ENCODE data around the gene RAET1G. TPM values are rescaled to one million over a fixed set of nuclear protein-coding genes. Genes with fewer than 3 reads are reported as not detected.
A peak's percentile ranks its signal among the peaks of the same experiment; 100 is the strongest.
"Not testable (repeated sequence)": the region's sequence is repeated elsewhere in the genome, so short reads cannot be mapped to it uniquely, and the experiment has no call there.

The RAET1G gene
- total RNA-seq: under 1 TPM in 1 of 3 donors, not detected in 2; 0.43 TPM
- not detected for total RNA-seq (2013)

GRCh38 chr6:149922642-149923326, at the start of gene RAET1G:
Gene RAET1G, minus strand, starts transcription at chr6:149923121. Its CDS starts 111 bp downstream, at chr6:149923010.
- H3K36me3 Mint-ChIP-seq: no peaks in the 10 kb centered on the region
- Histone ChIP-seq H3K27ac (ENCODE audit: low read length) (no peak within 1 kb of the TSS), H3K9me3 (ENCODE audit: control insufficient read depth, insufficient read depth, low read length) (no peaks in the 10 kb centered on the region), H3K27me3 (ENCODE audit: control insufficient read depth, insufficient read depth, low read length) (peaks cover 49% of the 10 kb centered on the region), H3K4me3 (ENCODE audit: low read length) (no peak within 1 kb of the TSS), H3K36me3 (ENCODE audit: control insufficient read depth, insufficient read depth, low read length) (no peaks in the 10 kb centered on the region), H3K4me1 (ENCODE audit: control insufficient read depth, insufficient read depth, low read length) (peaks cover 28% of the 10 kb centered on the region)
- H3K27ac Mint-ChIP-seq: no peak within 1 kb of the TSS
- no peak for TF ChIP-seq CTCF (IDR thresholded peaks at IDR 0.05)
- peaks cover 71 to 74% of the 10 kb centered on the region in 2 donors for H3K27me3 Mint-ChIP-seq (ENCODE audit: low read depth in 2 of 2)
- peak within 1 kb of the TSS; percentile 82 for H3K4me3 Mint-ChIP-seq
- intact Hi-C loops (cut with micrococcal nuclease): no loop called here
- WGBS (ENCODE audit: insufficient coverage): 3% methylated on average over 40 of the region's 40 CpGs
- H3K4me1 Mint-ChIP-seq: peaks cover 16 to 33% of the 10 kb centered on the region in 2 donors
- peak; percentile 41 to 89 for DNase-seq
- peak; percentile 83 to 91 (median 90) for ATAC-seq
- H3K9me3 Mint-ChIP-seq: no peaks in the 10 kb centered on the region

GRCh38 chr6:149969635-149970034, 46.7 kb upstream of the RAET1G start:
- ATAC-seq (no peak), DNase-seq (no peak)
- H3K4me3 ChIP-seq (ENCODE audit: low read length): no peak overlapping the region
- Mint-ChIP-seq H3K4me3 (no peak overlapping the region), H3K27me3 (ENCODE audit: low read depth in 2 of 2) (peaks cover 69 to 78% of the 10 kb centered on the region in 2 donors), H3K9me3 (no peaks in the 10 kb centered on the region), H3K4me1 (peaks cover 8 to 15% of the 10 kb centered on the region in 2 donors), H3K27ac (no peak overlapping the region), H3K36me3 (no peaks in the 10 kb centered on the region)
- intact Hi-C loops (cut with micrococcal nuclease): no loop called here
- WGBS (ENCODE audit: insufficient coverage): 79% methylated on average over 2 of the region's 2 CpGs
- no peak for TF ChIP-seq CTCF (IDR thresholded peaks at IDR 0.05)
- no peaks in the 10 kb centered on the region for H3K36me3 ChIP-seq (ENCODE audit: control insufficient read depth, insufficient read depth, low read length)
- peaks cover 10% of the 10 kb centered on the region for H3K4me1 ChIP-seq (ENCODE audit: control insufficient read depth, insufficient read depth, low read length)
- H3K9me3 ChIP-seq (ENCODE audit: control insufficient read depth, insufficient read depth, low read length): no peaks in the 10 kb centered on the region
- no peak overlapping the region for H3K27ac ChIP-seq (ENCODE audit: low read length)
- H3K27me3 ChIP-seq (ENCODE audit: control insufficient read depth, insufficient read depth, low read length): peaks cover 16% of the 10 kb centered on the region

GRCh38 chr6:149968909-149969308, 46.0 kb upstream of the RAET1G start:
- H3K27me3 Mint-ChIP-seq (ENCODE audit: low read depth in 2 of 2): peaks cover 69 to 77% of the 10 kb centered on the region in 2 donors
- peaks cover 14 to 22% of the 10 kb centered on the region in 2 donors for H3K4me1 Mint-ChIP-seq
- H3K27ac ChIP-seq (ENCODE audit: low read length); H3K27ac Mint-ChIP-seq; H3K9me3 ChIP-seq (ENCODE audit: control insufficient read depth, insufficient read depth, low read length); H3K4me3 Mint-ChIP-seq; H3K4me3 ChIP-seq (ENCODE audit: low read length); H3K36me3 Mint-ChIP-seq; H3K9me3 Mint-ChIP-seq; H3K36me3 ChIP-seq (ENCODE audit: control insufficient read depth, insufficient read depth, low read length); intact Hi-C loops (cut with micrococcal nuclease); ATAC-seq; DNase-seq: not testable (repeated sequence)
- 77% methylated on average over 2 of the region's 2 CpGs for WGBS (ENCODE audit: insufficient coverage)
- Histone ChIP-seq H3K4me1 (ENCODE audit: control insufficient read depth, insufficient read depth, low read length) (peaks cover 17% of the 10 kb centered on the region), H3K27me3 (ENCODE audit: control insufficient read depth, insufficient read depth, low read length) (peaks cover 23% of the 10 kb centered on the region)

- intact Hi-C loops (cut with micrococcal nuclease): not testable (repeated sequence)
Measured at GRCh38 chr6:149967999-149968398, 45.1 kb upstream of the RAET1G start.

More at GRCh38 chr6:149967999-149968398, 45.1 kb upstream of the RAET1G start:
- H3K36me3 ChIP-seq (ENCODE audit: control insufficient read depth, insufficient read depth, low read length); H3K9me3 Mint-ChIP-seq; H3K9me3 ChIP-seq (ENCODE audit: control insufficient read depth, insufficient read depth, low read length); H3K27ac ChIP-seq (ENCODE audit: low read length); H3K4me3 ChIP-seq (ENCODE audit: low read length); H3K36me3 Mint-ChIP-seq; DNase-seq; ATAC-seq; H3K27ac Mint-ChIP-seq: not testable (repeated sequence)
- peaks cover 23 to 32% of the 10 kb centered on the region in 2 donors for H3K4me1 Mint-ChIP-seq
- H3K4me1 ChIP-seq (ENCODE audit: control insufficient read depth, insufficient read depth, low read length): peaks cover 25% of the 10 kb centered on the region
- H3K27me3 Mint-ChIP-seq (ENCODE audit: low read depth in 2 of 2): peaks cover 74 to 77% of the 10 kb centered on the region in 2 donors
- H3K27me3 ChIP-seq (ENCODE audit: control insufficient read depth, insufficient read depth, low read length): peaks cover 28% of the 10 kb centered on the region
- WGBS (ENCODE audit: insufficient coverage): 68% methylated on average over 2 of the region's 2 CpGs
- peak overlapping the region; percentile 1 for H3K4me3 Mint-ChIP-seq

All from natural killer cell (primary cell).